GM19025 (cell line): ENCODE measurements around the gene OSGEPL1.
"Not testable (repeated sequence)": the region's sequence is repeated elsewhere in the genome, so short reads cannot be mapped to it uniquely, and the experiment has no call there.

ENCODE experiments used
- ATAC-seq: cut with Tn5 transposase; IDR thresholded peaks from one replicate; pipeline ENCODE4 v1.9.1; 2021; ENCODE audit warnings: mild to moderate bottlenecking, low read depth, moderate library complexity; ENCODE audit not compliant: unreplicated experiment

The OSGEPL1 gene

GRCh38 chr2:189756311-189756952, 6.2 kb downstream of the OSGEPL1 start:
- no peak for ATAC-seq

- no peak for ATAC-seq
Observed at GRCh38 chr2:189751080-189751658, 11.4 kb downstream of the OSGEPL1 start.

- ATAC-seq: no peak
Observed at GRCh38 chr2:189729430-189729829, 33.2 kb downstream of the OSGEPL1 start.

- ATAC-seq: no peak
Observed at GRCh38 chr2:189726849-189727248, 35.7 kb downstream of the OSGEPL1 start.

- ATAC-seq: no peak
Observed at GRCh38 chr2:189726271-189726670, 36.3 kb downstream of the OSGEPL1 start.

- ATAC-seq: no peak
Observed at GRCh38 chr2:189723192-189723591, 39.4 kb downstream of the OSGEPL1 start.

- ATAC-seq: no peak
Observed at GRCh38 chr2:189719571-189719970, 43.0 kb downstream of the OSGEPL1 start.

- not testable (repeated sequence) for ATAC-seq
Observed at GRCh38 chr2:189717593-189717992, 45.0 kb downstream of the OSGEPL1 start.

- no peak for ATAC-seq
Observed at GRCh38 chr2:189709501-189710221, 52.9 kb downstream of the OSGEPL1 start.

GRCh38 chr2:189702071-189702470, 60.5 kb downstream of the OSGEPL1 start:
- ATAC-seq: no peak

- ATAC-seq: no peak
Observed at GRCh38 chr2:189700681-189701080, 61.9 kb downstream of the OSGEPL1 start.

GRCh38 chr2:189698020-189698887, 64.3 kb downstream of the OSGEPL1 start:
- ATAC-seq: peak; percentile 63
